Measurements from ENCODE around the gene EBF3.

GRCh38 chr10:129968853-129969183 lies 4.7 kb upstream of the EBF3 start:
- TF ChIP-seq CTCF (IDR thresholded peaks at IDR 0.05) (peak in 4 of 6 experiments; percentile 21 to 32 (median 30)), POLR2A (IDR thresholded peaks at IDR 0.05) (no peak)

All from Peyer's patch (tissue), 4 donors.